ENCODE data around the gene TIGD6. TPM values are rescaled to one million over a fixed set of nuclear protein-coding genes. Genes with fewer than 3 reads are reported as not detected.

The TIGD6 gene
- total and polyA plus RNA-seq, 4 donors: 1.3 to 2.9 (median 2.1) TPM

DNA sequence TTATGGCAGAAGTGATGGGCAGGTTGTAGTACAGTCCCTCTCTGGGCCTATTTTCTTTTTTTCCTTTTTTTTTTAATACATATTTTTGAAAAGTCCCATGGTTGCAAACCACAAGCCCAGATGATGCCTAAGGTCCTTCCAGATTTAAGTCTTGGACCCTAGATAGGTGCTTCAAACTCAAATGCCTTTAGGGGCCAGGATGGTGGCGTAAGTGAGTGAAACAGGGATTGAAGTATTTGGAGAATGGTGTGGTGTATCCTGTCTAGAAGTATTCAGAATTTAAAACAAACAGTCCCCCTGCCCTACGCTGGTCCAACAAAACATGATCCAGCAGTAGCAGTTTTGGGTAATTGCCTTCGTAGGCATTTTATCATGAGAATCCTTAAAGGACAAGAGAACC lies 2.2 kb downstream of the TIGD6 start (continued):
- TF ChIP-seq SP1 (IDR thresholded peaks at IDR 0.05) (no peak), FOXA2 (IDR thresholded peaks at IDR 0.05) (no peak), EGR1 (IDR thresholded peaks at IDR 0.05; ENCODE audit: low read depth in 2 of 2) (no peak), FOXA1 (IDR thresholded peaks at IDR 0.05) (no peak), NR2F2 (IDR thresholded peaks at IDR 0.05) (no peak), ATF3 (IDR thresholded peaks at IDR 0.05) (no peak), HNF4A (conservative IDR thresholded peaks at IDR 0.05) (no peak)

GRCh38 chr5:149996205-149996890 lies 4.1 kb downstream of the TIGD6 start:
- WGBS: 84% methylated on average over 6 of the region's 6 CpGs
- DNase-seq (ENCODE audit: low spot score): no peak
- no peak overlapping the region for H3K4me3 ChIP-seq (ENCODE audit: low read depth in 1 of 3, low read length in 3 of 3)
- peaks cover 0 to 17% (median 10%) of the 10 kb centered on the region in 4 donors for H3K4me1 ChIP-seq (ENCODE audit: control insufficient read depth in 4 of 4, insufficient read depth in 4 of 4, low read length in 3 of 4)
- no peaks in the 10 kb centered on the region for H3K9me3 ChIP-seq (ENCODE audit: control insufficient read depth in 4 of 4, low read length in 3 of 4)
- peaks cover 0 to 16% (median 13%) of the 10 kb centered on the region in 4 donors for H3K36me3 ChIP-seq (ENCODE audit: control insufficient read depth in 4 of 4, insufficient read depth in 3 of 4, low read depth in 1 of 4, low read length in 3 of 4)
- no peaks in the 10 kb centered on the region for H3K27me3 ChIP-seq (ENCODE audit: control insufficient read depth in 4 of 4, insufficient read depth in 4 of 4, low read length in 3 of 4)
- TF ChIP-seq, protein P1, sequence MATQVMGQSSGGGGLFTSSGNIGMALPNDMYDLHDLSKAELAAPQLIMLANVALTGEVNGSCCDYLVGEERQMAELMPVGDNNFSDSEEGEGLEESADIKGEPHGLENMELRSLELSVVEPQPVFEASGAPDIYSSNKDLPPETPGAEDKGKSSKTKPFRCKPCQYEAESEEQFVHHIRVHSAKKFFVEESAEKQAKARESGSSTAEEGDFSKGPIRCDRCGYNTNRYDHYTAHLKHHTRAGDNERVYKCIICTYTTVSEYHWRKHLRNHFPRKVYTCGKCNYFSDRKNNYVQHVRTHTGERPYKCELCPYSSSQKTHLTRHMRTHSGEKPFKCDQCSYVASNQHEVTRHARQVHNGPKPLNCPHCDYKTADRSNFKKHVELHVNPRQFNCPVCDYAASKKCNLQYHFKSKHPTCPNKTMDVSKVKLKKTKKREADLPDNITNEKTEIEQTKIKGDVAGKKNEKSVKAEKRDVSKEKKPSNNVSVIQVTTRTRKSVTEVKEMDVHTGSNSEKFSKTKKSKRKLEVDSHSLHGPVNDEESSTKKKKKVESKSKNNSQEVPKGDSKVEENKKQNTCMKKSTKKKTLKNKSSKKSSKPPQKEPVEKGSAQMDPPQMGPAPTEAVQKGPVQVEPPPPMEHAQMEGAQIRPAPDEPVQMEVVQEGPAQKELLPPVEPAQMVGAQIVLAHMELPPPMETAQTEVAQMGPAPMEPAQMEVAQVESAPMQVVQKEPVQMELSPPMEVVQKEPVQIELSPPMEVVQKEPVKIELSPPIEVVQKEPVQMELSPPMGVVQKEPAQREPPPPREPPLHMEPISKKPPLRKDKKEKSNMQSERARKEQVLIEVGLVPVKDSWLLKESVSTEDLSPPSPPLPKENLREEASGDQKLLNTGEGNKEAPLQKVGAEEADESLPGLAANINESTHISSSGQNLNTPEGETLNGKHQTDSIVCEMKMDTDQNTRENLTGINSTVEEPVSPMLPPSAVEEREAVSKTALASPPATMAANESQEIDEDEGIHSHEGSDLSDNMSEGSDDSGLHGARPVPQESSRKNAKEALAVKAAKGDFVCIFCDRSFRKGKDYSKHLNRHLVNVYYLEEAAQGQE (IDR thresholded peaks at IDR 0.05): no peak
- TF ChIP-seq MAX (IDR thresholded peaks at IDR 0.05): no peak
- no peak for TF ChIP-seq YY1 (IDR thresholded peaks at IDR 0.05)
- TF ChIP-seq FOXA2 (IDR thresholded peaks at IDR 0.05): no peak
- TF ChIP-seq JUND (IDR thresholded peaks at IDR 0.05): no peak
- no peak for TF ChIP-seq RXRA (IDR thresholded peaks at IDR 0.05)
- no peak for TF ChIP-seq ATF3 (IDR thresholded peaks at IDR 0.05)
- TF ChIP-seq CTCF (IDR thresholded peaks at IDR 0.05; ENCODE audit: low read depth, low read length, missing input control): no peak
- TF ChIP-seq SP1 (IDR thresholded peaks at IDR 0.05): no peak
- no peak overlapping the region for H3K9ac ChIP-seq (ENCODE audit: low read depth in 1 of 2, low read length in 2 of 2)
- H3K27ac ChIP-seq (ENCODE audit: low read depth in 1 of 2, low read length in 2 of 2): no peak overlapping the region
